ENCODE measurements around the gene RIMS1.

The RIMS1 gene

DNA sequence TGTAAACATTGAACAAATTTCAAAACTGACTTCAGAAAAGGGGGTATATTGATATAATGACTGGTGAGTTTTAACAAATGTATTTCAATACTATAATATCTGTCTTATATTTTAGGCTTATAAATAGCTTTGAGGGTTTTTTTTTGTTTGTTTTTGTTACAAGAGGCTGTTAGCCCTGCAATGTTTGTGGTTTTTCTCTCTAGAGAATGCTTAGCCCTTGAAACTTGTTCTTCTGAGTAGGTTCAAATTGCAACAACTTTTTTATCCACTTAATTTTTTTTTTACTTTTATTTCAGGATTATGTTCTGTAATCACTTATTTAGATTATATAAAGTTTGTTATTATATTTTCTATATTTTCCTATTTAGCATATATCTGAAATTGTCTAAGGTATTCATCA is 333.2 kb downstream of the RIMS1 start:
- Histone ChIP-seq H3F3A (ENCODE audit: insufficient read depth) (no peaks in the 10 kb centered on the region), H3K9ac (ENCODE audit: low read length) (no peak overlapping the region), H2AFZ (ENCODE audit: low read depth, low read length, severe bottlenecking) (no peak overlapping the region), H3K27ac (ENCODE audit: low read depth, low read length) (no peak overlapping the region), H3K36me3 (ENCODE audit: low read length) (no peaks in the 10 kb centered on the region), H3K4me2 (ENCODE audit: low read depth, low read length, poor library complexity, severe bottlenecking) (no peak overlapping the region), H3K9me3 (ENCODE audit: insufficient read depth, low read length) (no peaks in the 10 kb centered on the region), H3K9me2 (replicated peaks; ENCODE audit: insufficient read depth, low read length) (no peaks in the 10 kb centered on the region), H3K79me2 (ENCODE audit: insufficient read depth, low read length) (no peaks in the 10 kb centered on the region), H3K27me3 (ENCODE audit: low read length) (0 out of 2 replicates have a peak, but pooled peaks cover 5% of the 10 kb centered on the region), H3K4me3 (ENCODE audit: insufficient read depth, low read length, poor library complexity, severe bottlenecking) (no peak overlapping the region), H4K20me1 (ENCODE audit: low read depth, low read length) (no peaks in the 10 kb centered on the region)
- no peak for TF ChIP-seq CTCF (IDR thresholded peaks at IDR 0.05; ENCODE audit: insufficient read depth, low read length, poor library complexity, severe bottlenecking)
- TF ChIP-seq EZH2phosphoT487 (conservative IDR thresholded peaks at IDR 0.05; ENCODE audit: low read length), result no peak

DNA sequence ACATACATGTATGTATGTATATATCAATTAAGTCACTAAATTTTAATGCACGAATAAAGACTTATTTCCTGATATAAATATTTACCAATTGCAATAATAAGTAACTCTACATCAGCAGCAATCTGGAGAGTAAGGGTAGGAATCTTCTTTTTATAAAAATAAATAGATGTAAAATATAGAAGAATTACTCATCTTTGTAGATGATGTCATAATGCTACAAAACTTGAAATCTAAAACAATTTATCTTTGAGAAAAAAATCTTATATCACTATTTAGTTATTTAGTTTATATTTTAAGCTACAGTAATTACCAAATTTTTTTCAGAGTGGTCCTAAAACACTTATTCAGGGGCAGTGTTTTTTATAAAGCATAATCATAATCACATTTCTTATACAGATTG is 351.7 kb downstream of the RIMS1 start:
- H3K4me3 ChIP-seq (ENCODE audit: insufficient read depth, low read length, poor library complexity, severe bottlenecking), result no peak overlapping the region
- no peak overlapping the region for H3K4me2 ChIP-seq (ENCODE audit: low read depth, low read length, poor library complexity, severe bottlenecking)
- H3K27me3 ChIP-seq (ENCODE audit: low read length), result no peaks in the 10 kb centered on the region
- no peak overlapping the region for H2AFZ ChIP-seq (ENCODE audit: low read depth, low read length, severe bottlenecking)
- H3K79me2 ChIP-seq (ENCODE audit: insufficient read depth, low read length), result no peaks in the 10 kb centered on the region
- no peak for TF ChIP-seq EZH2phosphoT487 (conservative IDR thresholded peaks at IDR 0.05; ENCODE audit: low read length)
- no peak for TF ChIP-seq CTCF (IDR thresholded peaks at IDR 0.05; ENCODE audit: insufficient read depth, low read length, poor library complexity, severe bottlenecking)
- H3K9me3 ChIP-seq (ENCODE audit: insufficient read depth, low read length), result no peaks in the 10 kb centered on the region
- no peak overlapping the region for H3K27ac ChIP-seq (ENCODE audit: low read depth, low read length)
- H3F3A ChIP-seq (ENCODE audit: insufficient read depth), result no peaks in the 10 kb centered on the region
- H3K9me2 ChIP-seq (replicated peaks; ENCODE audit: insufficient read depth, low read length), result no peaks in the 10 kb centered on the region
- H3K9ac ChIP-seq (ENCODE audit: low read length), result no peak overlapping the region
- H4K20me1 ChIP-seq (ENCODE audit: low read depth, low read length), result no peaks in the 10 kb centered on the region
- H3K36me3 ChIP-seq (ENCODE audit: low read length), result no peaks in the 10 kb centered on the region

GRCh38 chr6:72238900-72239299 is 352.6 kb downstream of the RIMS1 start:
- TF ChIP-seq EZH2phosphoT487 (conservative IDR thresholded peaks at IDR 0.05; ENCODE audit: low read length), result no peak
- TF ChIP-seq CTCF (IDR thresholded peaks at IDR 0.05; ENCODE audit: insufficient read depth, low read length, poor library complexity, severe bottlenecking), result no peak
- Histone ChIP-seq H3F3A (ENCODE audit: insufficient read depth) (no peaks in the 10 kb centered on the region), H3K4me2 (ENCODE audit: low read depth, low read length, poor library complexity, severe bottlenecking) (no peak overlapping the region), H3K27me3 (ENCODE audit: low read length) (no peaks in the 10 kb centered on the region), H4K20me1 (ENCODE audit: low read depth, low read length) (no peaks in the 10 kb centered on the region), H3K79me2 (ENCODE audit: insufficient read depth, low read length) (no peaks in the 10 kb centered on the region), H3K36me3 (ENCODE audit: low read length) (no peaks in the 10 kb centered on the region), H3K27ac (ENCODE audit: low read depth, low read length) (no peak overlapping the region), H3K9me3 (ENCODE audit: insufficient read depth, low read length) (no peaks in the 10 kb centered on the region), H3K4me3 (ENCODE audit: insufficient read depth, low read length, poor library complexity, severe bottlenecking) (no peak overlapping the region), H2AFZ (ENCODE audit: low read depth, low read length, severe bottlenecking) (no peak overlapping the region), H3K9me2 (replicated peaks; ENCODE audit: insufficient read depth, low read length) (no peaks in the 10 kb centered on the region), H3K9ac (ENCODE audit: low read length) (no peak overlapping the region)

Data from SU-DHL-6 (cell line).